ENCODE data around the gene DNLZ.

Gene DNLZ

GRCh38 chr9:136370037-136370436 is 6.5 kb upstream of the DNLZ start:
- no peak for DNase-seq (ENCODE audit: low read depth)
- H3K4me3 ChIP-seq (ENCODE audit: low read length) = no peak overlapping the region
- TF ChIP-seq, protein P1, sequence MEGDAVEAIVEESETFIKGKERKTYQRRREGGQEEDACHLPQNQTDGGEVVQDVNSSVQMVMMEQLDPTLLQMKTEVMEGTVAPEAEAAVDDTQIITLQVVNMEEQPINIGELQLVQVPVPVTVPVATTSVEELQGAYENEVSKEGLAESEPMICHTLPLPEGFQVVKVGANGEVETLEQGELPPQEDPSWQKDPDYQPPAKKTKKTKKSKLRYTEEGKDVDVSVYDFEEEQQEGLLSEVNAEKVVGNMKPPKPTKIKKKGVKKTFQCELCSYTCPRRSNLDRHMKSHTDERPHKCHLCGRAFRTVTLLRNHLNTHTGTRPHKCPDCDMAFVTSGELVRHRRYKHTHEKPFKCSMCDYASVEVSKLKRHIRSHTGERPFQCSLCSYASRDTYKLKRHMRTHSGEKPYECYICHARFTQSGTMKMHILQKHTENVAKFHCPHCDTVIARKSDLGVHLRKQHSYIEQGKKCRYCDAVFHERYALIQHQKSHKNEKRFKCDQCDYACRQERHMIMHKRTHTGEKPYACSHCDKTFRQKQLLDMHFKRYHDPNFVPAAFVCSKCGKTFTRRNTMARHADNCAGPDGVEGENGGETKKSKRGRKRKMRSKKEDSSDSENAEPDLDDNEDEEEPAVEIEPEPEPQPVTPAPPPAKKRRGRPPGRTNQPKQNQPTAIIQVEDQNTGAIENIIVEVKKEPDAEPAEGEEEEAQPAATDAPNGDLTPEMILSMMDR (conservative IDR thresholded peaks at IDR 0.05; ENCODE audit: low read depth, low read length) = no peak

GRCh38 chr9:136368190-136368589 is 4.6 kb upstream of the DNLZ start:
- no peak for DNase-seq (ENCODE audit: low read depth)
- H3K4me3 ChIP-seq (ENCODE audit: low read length) = no peak overlapping the region
- TF ChIP-seq, protein P1 (conservative IDR thresholded peaks at IDR 0.05; ENCODE audit: low read depth, low read length) = no peak

DNA sequence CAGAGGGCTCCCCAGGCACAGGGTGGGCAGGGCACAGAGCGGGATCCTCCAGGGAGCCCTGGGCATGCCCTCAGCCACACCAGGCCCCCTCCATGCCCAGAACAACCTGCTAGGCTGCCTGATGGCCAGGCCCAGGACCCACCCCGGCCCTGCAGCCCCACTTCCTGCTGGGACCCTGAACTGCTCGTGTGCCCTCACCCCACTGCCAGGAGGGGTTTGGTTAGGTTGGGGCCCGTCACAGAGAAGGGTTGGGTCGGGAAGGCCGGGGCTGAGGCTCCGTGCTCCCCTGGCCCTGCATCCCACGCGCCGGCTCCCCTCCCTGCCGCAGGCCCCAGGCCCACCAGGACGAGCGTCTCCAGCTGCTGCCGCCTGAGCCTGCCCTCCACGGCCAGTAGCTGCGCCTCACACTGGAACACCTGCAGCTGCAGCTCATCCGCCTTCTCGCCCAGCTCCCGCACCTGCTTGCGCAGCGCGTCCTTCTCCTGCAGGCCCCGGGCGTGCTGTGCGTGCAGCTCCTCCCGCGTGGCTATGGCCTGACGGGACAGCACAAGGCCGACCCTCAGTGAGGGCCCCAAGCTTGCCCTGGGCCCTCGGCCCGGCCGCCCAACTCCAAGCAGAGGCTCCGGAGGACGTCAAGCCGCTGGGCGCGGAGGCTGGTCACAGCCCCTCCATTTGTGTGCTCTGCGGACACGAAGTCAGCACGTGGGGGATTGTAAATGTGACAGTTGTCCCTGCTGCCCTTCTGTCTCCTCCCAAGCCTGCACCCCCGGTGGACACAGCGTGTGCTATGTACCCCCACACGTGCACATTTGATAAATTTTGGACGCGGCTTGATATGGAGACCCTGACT is 4.0 kb upstream of the DNLZ start:
- no peak overlapping the region for H3K4me3 ChIP-seq (ENCODE audit: low read length)
- no peak for DNase-seq (ENCODE audit: low read depth)
- TF ChIP-seq, protein P1 (conservative IDR thresholded peaks at IDR 0.05; ENCODE audit: low read depth, low read length) = no peak

DNA sequence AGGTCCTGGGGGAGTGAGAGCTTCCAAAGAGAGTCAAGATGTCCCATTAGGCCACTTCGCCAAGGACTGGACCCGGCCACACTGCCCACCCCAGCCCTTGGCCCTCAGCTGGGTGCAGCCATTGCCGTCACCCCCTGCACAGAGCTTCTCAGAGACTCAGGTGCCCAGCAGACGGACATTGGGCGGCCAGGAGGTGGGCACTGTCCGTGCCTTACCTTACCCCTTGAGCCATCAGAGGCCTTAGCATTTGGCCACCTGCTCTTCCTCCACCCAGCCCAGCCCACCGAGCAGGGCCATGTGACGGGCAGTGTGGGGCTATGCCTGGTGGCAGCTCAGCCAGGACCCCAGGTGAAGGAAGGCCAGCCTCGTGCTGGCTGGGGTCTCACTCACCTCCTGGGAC is 3.3 kb upstream of the DNLZ start:
- TF ChIP-seq, protein P1 (conservative IDR thresholded peaks at IDR 0.05; ENCODE audit: low read depth, low read length) = no peak
- H3K4me3 ChIP-seq (ENCODE audit: low read length) = no peak overlapping the region

DNA sequence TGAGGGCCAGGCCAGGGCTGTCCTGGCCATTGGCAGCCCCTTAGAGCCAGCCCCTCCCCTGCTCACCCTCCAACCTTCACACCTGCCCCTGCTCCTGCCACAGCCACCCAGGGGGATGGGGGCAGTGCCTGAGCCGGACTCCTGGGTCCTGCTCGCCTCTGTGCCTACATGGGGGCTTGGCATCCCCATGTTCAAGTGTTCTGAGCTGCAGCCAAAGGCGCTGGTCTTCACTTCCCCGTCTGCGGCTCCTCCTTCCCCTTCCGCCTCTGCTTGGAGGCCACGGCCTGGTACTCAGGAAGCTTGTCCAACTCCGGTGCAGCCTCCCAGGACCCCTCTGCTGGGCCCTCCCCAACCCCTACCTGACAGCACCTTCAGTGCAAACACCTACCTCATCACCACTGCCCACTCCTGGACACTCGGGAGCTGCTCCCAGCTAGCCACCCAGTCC is 2.3 kb upstream of the DNLZ start:
- TF ChIP-seq, protein P1 (conservative IDR thresholded peaks at IDR 0.05; ENCODE audit: low read depth, low read length) = no peak
- DNase-seq (ENCODE audit: low read depth) = no peak
- H3K4me3 ChIP-seq (ENCODE audit: low read length) = no peak overlapping the region

More for the DNA sequence above, 3.3 kb upstream of the DNLZ start:
- no peak for DNase-seq (ENCODE audit: low read depth)

- TF ChIP-seq, protein P1 (conservative IDR thresholded peaks at IDR 0.05; ENCODE audit: low read depth, low read length) = no peak
- H3K4me3 ChIP-seq (ENCODE audit: low read length) = no peak overlapping the region
- DNase-seq (ENCODE audit: low read depth) = no peak
These were observed 1.6 kb upstream of the DNLZ start for GRCh38 chr9:136364942-136365774.
